ENCODE measurements around the gene RGS3. TPM values are rescaled to one million over a fixed set of nuclear protein-coding genes. Genes with fewer than 3 reads are reported as not detected.

RGS3 gene
- total RNA-seq, 1 experiment from 2014 or later, result 16.6 TPM

DNA sequence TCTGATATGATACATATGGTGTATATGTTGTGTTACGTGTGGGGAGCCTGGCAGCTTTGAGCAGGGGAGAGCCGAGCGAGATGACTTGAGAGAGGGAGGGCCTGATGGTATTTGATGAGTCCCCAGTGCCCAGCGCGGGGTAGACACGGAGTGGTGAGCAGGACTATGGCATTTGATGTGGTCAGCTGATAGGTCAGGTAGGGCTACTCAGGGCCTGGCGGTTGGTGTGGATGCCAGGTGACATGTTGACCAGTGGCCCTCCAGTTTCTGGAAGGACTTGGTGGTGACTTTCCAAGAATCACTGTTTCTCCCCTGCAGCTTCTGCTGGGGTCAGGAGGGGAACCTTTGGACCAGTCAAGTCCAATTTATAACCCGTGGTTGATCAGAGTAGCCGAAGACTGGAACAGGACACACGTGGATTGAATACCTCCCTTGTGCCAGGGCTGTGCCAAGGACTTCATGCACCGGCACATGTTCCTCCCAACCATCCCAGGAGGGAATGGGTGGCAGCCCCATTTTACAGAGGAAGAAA lies 148.8 kb downstream of the RGS3 start (continued):
- TF ChIP-seq, protein P1, sequence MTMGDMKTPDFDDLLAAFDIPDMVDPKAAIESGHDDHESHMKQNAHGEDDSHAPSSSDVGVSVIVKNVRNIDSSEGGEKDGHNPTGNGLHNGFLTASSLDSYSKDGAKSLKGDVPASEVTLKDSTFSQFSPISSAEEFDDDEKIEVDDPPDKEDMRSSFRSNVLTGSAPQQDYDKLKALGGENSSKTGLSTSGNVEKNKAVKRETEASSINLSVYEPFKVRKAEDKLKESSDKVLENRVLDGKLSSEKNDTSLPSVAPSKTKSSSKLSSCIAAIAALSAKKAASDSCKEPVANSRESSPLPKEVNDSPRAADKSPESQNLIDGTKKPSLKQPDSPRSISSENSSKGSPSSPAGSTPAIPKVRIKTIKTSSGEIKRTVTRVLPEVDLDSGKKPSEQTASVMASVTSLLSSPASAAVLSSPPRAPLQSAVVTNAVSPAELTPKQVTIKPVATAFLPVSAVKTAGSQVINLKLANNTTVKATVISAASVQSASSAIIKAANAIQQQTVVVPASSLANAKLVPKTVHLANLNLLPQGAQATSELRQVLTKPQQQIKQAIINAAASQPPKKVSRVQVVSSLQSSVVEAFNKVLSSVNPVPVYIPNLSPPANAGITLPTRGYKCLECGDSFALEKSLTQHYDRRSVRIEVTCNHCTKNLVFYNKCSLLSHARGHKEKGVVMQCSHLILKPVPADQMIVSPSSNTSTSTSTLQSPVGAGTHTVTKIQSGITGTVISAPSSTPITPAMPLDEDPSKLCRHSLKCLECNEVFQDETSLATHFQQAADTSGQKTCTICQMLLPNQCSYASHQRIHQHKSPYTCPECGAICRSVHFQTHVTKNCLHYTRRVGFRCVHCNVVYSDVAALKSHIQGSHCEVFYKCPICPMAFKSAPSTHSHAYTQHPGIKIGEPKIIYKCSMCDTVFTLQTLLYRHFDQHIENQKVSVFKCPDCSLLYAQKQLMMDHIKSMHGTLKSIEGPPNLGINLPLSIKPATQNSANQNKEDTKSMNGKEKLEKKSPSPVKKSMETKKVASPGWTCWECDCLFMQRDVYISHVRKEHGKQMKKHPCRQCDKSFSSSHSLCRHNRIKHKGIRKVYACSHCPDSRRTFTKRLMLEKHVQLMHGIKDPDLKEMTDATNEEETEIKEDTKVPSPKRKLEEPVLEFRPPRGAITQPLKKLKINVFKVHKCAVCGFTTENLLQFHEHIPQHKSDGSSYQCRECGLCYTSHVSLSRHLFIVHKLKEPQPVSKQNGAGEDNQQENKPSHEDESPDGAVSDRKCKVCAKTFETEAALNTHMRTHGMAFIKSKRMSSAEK (CRISPR knock-in tag; IDR thresholded peaks at IDR 0.05; ENCODE audit: borderline replicate concordance), result no peak
- TF ChIP-seq, protein P2, sequence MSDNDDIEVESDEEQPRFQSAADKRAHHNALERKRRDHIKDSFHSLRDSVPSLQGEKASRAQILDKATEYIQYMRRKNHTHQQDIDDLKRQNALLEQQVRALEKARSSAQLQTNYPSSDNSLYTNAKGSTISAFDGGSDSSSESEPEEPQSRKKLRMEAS (CRISPR knock-in tag; IDR thresholded peaks at IDR 0.05), result no peak
- TF ChIP-seq, protein P3, sequence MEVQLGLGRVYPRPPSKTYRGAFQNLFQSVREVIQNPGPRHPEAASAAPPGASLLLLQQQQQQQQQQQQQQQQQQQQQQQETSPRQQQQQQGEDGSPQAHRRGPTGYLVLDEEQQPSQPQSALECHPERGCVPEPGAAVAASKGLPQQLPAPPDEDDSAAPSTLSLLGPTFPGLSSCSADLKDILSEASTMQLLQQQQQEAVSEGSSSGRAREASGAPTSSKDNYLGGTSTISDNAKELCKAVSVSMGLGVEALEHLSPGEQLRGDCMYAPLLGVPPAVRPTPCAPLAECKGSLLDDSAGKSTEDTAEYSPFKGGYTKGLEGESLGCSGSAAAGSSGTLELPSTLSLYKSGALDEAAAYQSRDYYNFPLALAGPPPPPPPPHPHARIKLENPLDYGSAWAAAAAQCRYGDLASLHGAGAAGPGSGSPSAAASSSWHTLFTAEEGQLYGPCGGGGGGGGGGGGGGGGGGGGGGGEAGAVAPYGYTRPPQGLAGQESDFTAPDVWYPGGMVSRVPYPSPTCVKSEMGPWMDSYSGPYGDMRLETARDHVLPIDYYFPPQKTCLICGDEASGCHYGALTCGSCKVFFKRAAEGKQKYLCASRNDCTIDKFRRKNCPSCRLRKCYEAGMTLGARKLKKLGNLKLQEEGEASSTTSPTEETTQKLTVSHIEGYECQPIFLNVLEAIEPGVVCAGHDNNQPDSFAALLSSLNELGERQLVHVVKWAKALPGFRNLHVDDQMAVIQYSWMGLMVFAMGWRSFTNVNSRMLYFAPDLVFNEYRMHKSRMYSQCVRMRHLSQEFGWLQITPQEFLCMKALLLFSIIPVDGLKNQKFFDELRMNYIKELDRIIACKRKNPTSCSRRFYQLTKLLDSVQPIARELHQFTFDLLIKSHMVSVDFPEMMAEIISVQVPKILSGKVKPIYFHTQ (CRISPR knock-in tag; IDR thresholded peaks at IDR 0.05), result no peak

DNA sequence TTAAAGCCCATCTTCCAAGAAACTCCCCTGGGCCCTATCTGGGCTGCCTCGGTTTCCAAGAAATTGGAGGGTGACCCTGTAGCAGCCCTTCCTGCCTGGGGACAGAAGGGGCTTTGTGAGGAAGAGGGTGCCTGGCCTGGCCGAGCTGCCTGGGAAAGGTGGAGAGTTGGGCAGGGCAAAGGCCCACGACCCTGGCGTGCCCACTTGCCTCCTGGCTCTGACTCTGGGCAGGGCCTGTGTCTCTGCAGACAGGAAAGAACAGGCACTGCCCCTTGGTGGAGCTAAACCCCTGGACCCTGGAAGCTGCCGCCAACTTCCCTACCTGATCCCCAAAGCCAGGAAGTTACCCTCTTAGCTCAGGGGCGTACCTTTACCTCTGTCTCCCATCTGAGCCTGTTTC lies 149.3 kb downstream of the RGS3 start:
- no peak overlapping the region for H3K4me3 Mint-ChIP-seq
- POLR2A ChIA-PET, result no interaction called here
- H3K27ac Mint-ChIP-seq, result no peak overlapping the region
- ATAC-seq (no peak), DNase-seq (ENCODE audit: low spot score) (no peak)
- H3K27me3 Mint-ChIP-seq (ENCODE audit: low read depth), result no peaks in the 10 kb centered on the region
- peaks cover 32% of the 10 kb centered on the region for H3K4me1 Mint-ChIP-seq
- no peaks in the 10 kb centered on the region for H3K36me3 Mint-ChIP-seq
- H3K9me3 Mint-ChIP-seq, result no peaks in the 10 kb centered on the region
- CTCF ChIA-PET, result interaction anchor here (0.9 to 2.9 kb wide), 4 partner anchors 10 to 46 kb away, joined by 4 to 15 read pairs (median 8); no protein-coding TSS in a partner anchor
- TF ChIP-seq NR2C2 (CRISPR knock-in tag; IDR thresholded peaks at IDR 0.05) (no peak), GRHL2 (CRISPR knock-in tag; IDR thresholded peaks at IDR 0.05; ENCODE audit: insufficient replicate concordance, severe bottlenecking) (no peak), ZNF121 (CRISPR knock-in tag; IDR thresholded peaks at IDR 0.05) (no peak), RELA (CRISPR knock-in tag; IDR thresholded peaks at IDR 0.05; ENCODE audit: borderline replicate concordance) (no peak), NFATC4 (CRISPR knock-in tag; IDR thresholded peaks at IDR 0.05) (no peak), CREB1 (CRISPR knock-in tag; IDR thresholded peaks at IDR 0.05) (no peak), MYBL2 (CRISPR knock-in tag; IDR thresholded peaks at IDR 0.05) (no peak), ZNF423 (CRISPR knock-in tag; IDR thresholded peaks at IDR 0.05) (no peak), NR3C1 (CRISPR knock-in tag; conservative IDR thresholded peaks at IDR 0.05; ENCODE audit: low read depth) (no peak), RORB (CRISPR knock-in tag; IDR thresholded peaks at IDR 0.05) (no peak)
- TF ChIP-seq, protein P4, sequence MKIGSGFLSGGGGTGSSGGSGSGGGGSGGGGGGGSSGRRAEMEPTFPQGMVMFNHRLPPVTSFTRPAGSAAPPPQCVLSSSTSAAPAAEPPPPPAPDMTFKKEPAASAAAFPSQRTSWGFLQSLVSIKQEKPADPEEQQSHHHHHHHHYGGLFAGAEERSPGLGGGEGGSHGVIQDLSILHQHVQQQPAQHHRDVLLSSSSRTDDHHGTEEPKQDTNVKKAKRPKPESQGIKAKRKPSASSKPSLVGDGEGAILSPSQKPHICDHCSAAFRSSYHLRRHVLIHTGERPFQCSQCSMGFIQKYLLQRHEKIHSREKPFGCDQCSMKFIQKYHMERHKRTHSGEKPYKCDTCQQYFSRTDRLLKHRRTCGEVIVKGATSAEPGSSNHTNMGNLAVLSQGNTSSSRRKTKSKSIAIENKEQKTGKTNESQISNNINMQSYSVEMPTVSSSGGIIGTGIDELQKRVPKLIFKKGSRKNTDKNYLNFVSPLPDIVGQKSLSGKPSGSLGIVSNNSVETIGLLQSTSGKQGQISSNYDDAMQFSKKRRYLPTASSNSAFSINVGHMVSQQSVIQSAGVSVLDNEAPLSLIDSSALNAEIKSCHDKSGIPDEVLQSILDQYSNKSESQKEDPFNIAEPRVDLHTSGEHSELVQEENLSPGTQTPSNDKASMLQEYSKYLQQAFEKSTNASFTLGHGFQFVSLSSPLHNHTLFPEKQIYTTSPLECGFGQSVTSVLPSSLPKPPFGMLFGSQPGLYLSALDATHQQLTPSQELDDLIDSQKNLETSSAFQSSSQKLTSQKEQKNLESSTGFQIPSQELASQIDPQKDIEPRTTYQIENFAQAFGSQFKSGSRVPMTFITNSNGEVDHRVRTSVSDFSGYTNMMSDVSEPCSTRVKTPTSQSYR (CRISPR knock-in tag; IDR thresholded peaks at IDR 0.05), result no peak
- TF ChIP-seq, protein P5, sequence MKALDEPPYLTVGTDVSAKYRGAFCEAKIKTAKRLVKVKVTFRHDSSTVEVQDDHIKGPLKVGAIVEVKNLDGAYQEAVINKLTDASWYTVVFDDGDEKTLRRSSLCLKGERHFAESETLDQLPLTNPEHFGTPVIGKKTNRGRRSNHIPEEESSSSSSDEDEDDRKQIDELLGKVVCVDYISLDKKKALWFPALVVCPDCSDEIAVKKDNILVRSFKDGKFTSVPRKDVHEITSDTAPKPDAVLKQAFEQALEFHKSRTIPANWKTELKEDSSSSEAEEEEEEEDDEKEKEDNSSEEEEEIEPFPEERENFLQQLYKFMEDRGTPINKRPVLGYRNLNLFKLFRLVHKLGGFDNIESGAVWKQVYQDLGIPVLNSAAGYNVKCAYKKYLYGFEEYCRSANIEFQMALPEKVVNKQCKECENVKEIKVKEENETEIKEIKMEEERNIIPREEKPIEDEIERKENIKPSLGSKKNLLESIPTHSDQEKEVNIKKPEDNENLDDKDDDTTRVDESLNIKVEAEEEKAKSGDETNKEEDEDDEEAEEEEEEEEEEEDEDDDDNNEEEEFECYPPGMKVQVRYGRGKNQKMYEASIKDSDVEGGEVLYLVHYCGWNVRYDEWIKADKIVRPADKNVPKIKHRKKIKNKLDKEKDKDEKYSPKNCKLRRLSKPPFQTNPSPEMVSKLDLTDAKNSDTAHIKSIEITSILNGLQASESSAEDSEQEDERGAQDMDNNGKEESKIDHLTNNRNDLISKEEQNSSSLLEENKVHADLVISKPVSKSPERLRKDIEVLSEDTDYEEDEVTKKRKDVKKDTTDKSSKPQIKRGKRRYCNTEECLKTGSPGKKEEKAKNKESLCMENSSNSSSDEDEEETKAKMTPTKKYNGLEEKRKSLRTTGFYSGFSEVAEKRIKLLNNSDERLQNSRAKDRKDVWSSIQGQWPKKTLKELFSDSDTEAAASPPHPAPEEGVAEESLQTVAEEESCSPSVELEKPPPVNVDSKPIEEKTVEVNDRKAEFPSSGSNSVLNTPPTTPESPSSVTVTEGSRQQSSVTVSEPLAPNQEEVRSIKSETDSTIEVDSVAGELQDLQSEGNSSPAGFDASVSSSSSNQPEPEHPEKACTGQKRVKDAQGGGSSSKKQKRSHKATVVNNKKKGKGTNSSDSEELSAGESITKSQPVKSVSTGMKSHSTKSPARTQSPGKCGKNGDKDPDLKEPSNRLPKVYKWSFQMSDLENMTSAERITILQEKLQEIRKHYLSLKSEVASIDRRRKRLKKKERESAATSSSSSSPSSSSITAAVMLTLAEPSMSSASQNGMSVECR (CRISPR knock-in tag; IDR thresholded peaks at IDR 0.05; ENCODE audit: borderline replicate concordance), result no peak
- TF ChIP-seq, protein P6, sequence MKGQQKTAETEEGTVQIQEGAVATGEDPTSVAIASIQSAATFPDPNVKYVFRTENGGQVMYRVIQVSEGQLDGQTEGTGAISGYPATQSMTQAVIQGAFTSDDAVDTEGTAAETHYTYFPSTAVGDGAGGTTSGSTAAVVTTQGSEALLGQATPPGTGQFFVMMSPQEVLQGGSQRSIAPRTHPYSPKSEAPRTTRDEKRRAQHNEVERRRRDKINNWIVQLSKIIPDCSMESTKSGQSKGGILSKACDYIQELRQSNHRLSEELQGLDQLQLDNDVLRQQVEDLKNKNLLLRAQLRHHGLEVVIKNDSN (CRISPR knock-in tag; IDR thresholded peaks at IDR 0.05), result no peak
- TF ChIP-seq, protein P7, sequence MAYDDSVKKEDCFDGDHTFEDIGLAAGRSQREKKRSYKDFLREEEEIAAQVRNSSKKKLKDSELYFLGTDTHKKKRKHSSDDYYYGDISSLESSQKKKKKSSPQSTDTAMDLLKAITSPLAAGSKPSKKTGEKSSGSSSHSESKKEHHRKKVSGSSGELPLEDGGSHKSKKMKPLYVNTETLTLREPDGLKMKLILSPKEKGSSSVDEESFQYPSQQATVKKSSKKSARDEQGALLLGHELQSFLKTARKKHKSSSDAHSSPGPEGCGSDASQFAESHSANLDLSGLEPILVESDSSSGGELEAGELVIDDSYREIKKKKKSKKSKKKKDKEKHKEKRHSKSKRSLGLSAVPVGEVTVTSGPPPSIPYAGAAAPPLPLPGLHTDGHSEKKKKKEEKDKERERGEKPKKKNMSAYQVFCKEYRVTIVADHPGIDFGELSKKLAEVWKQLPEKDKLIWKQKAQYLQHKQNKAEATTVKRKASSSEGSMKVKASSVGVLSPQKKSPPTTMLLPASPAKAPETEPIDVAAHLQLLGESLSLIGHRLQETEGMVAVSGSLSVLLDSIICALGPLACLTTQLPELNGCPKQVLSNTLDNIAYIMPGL (CRISPR knock-in tag; IDR thresholded peaks at IDR 0.05), result no peak
- TF ChIP-seq, protein P8, sequence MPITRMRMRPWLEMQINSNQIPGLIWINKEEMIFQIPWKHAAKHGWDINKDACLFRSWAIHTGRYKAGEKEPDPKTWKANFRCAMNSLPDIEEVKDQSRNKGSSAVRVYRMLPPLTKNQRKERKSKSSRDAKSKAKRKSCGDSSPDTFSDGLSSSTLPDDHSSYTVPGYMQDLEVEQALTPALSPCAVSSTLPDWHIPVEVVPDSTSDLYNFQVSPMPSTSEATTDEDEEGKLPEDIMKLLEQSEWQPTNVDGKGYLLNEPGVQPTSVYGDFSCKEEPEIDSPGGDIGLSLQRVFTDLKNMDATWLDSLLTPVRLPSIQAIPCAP (CRISPR knock-in tag; IDR thresholded peaks at IDR 0.05), result no peak
